Liver (tissue), 9 donors: Measurements from ENCODE around the gene LLGL2. TPM values are rescaled to one million over a fixed set of nuclear protein-coding genes. Genes with fewer than 3 reads are reported as not detected.

Source experiments
- DNase-seq: peaks from one replicate; pipeline ENCODE4 v3.0.0-alpha.2; 2017; ENCODE audit warnings: low spot score
- H3K27ac ChIP-seq, 2 donors: one replicate each; pipeline ENCODE4 v1.7.0; 2013; ENCODE audit warnings: inconsistent platforms in 2 of 2, low read length in 2 of 2, control low read depth in 1 of 2, low read depth in 1 of 2, mild to moderate bottlenecking in 1 of 2
- H3K27me3 ChIP-seq, 4 donors: one replicate each; pipeline versions ENCODE4 v1.6.1 to v1.7.0; 2013; ENCODE audit warnings: low read length in 3 of 4, inconsistent platforms in 1 of 4, mild to moderate bottlenecking in 1 of 4, moderate library complexity in 1 of 4; ENCODE audit not compliant: control insufficient read depth in 4 of 4, insufficient read depth in 4 of 4
- H3K36me3 ChIP-seq, 4 donors: one replicate each; pipeline versions ENCODE4 v1.6.1 to v1.7.0; 2013; ENCODE audit warnings: low read length in 3 of 4, mild to moderate bottlenecking in 3 of 4, low read depth in 1 of 4, moderate library complexity in 1 of 4; ENCODE audit not compliant: control insufficient read depth in 4 of 4, insufficient read depth in 3 of 4
- H3K4me1 ChIP-seq, 4 donors: one replicate each; pipeline versions ENCODE4 v1.6.1 to v1.7.0; 2013; ENCODE audit warnings: low read length in 3 of 4, mild to moderate bottlenecking in 3 of 4, moderate library complexity in 1 of 4; ENCODE audit not compliant: control insufficient read depth in 4 of 4, insufficient read depth in 4 of 4
- H3K4me3 ChIP-seq, 3 donors: one replicate each; pipeline versions ENCODE4 v1.6.1 to v1.7.0; 2013; ENCODE audit warnings: low read length in 3 of 3, control low read depth in 1 of 3, low read depth in 1 of 3, mild to moderate bottlenecking in 1 of 3
- H3K9ac ChIP-seq, 2 donors: one replicate each; pipeline ENCODE4 v1.7.0; 2013; ENCODE audit warnings: low read length in 2 of 2, mild to moderate bottlenecking in 2 of 2, moderate library complexity in 2 of 2, control low read depth in 1 of 2, low read depth in 1 of 2
- H3K9me3 ChIP-seq, 4 donors: one replicate each; pipeline versions ENCODE4 v1.6.1 to v1.7.0; 2013; ENCODE audit warnings: low read length in 3 of 4; ENCODE audit not compliant: control insufficient read depth in 4 of 4
- ATF3 ChIP-seq: IDR thresholded peaks from 2 replicates; pipeline ENCODE4 v1.6.1; 2016; ENCODE audit warnings: antibody characterized with exemption
- CTCF ChIP-seq: fragments of 150-350 bp; IDR thresholded peaks from 2 replicates; pipeline ENCODE4 v1.5.1; 2017; ENCODE audit warnings: improper control_type of control experiment, low read depth, low read length; ENCODE audit not compliant: missing input control
- EGR1 ChIP-seq, 2 donors: IDR thresholded peaks; 2 replicates each; pipeline ENCODE4 v1.6.1; 2016 to 2018; ENCODE audit warnings: antibody characterized with exemption in 2 of 2, low read depth in 2 of 2
- FOXA1 ChIP-seq: IDR thresholded peaks from 2 replicates; pipeline ENCODE4 v1.6.1; 2016; ENCODE audit warnings: antibody characterized with exemption
- FOXA2 ChIP-seq: IDR thresholded peaks from 2 replicates; pipeline ENCODE4 v1.6.1; 2016; ENCODE audit warnings: antibody characterized with exemption
- GABPA ChIP-seq, 2 donors: IDR thresholded peaks in 1 of 2; conservative IDR thresholded peaks in 1 of 2; 2 replicates each; pipeline ENCODE4 v1.6.1; 2016; ENCODE audit warnings: antibody characterized with exemption in 2 of 2, mild to moderate bottlenecking in 1 of 2, moderate library complexity in 1 of 2
- HNF4A ChIP-seq, 2 donors: conservative IDR thresholded peaks; 2 replicates each; pipeline ENCODE4 v1.6.1; 2016; ENCODE audit warnings: antibody characterized with exemption in 2 of 2, mild to moderate bottlenecking in 2 of 2
- HNF4G ChIP-seq: IDR thresholded peaks from 2 replicates; pipeline ENCODE4 v1.6.1; 2016; ENCODE audit warnings: antibody characterized with exemption
- JUND ChIP-seq, 2 donors: IDR thresholded peaks; 2 replicates each; pipeline ENCODE4 v1.6.1; 2016; ENCODE audit warnings: antibody characterized with exemption in 2 of 2
- MAX ChIP-seq: IDR thresholded peaks from 2 replicates; pipeline ENCODE4 v1.6.1; 2016; ENCODE audit warnings: antibody characterized with exemption
- NR2F2 ChIP-seq: IDR thresholded peaks from 2 replicates; pipeline ENCODE4 v1.6.1; 2016; ENCODE audit warnings: antibody characterized with exemption
- RAD21 ChIP-seq, 2 donors: IDR thresholded peaks; 2 replicates each; pipeline ENCODE4 v1.6.1; 2016; ENCODE audit warnings: antibody characterized with exemption in 2 of 2, mild to moderate bottlenecking in 2 of 2
- REST ChIP-seq: IDR thresholded peaks from 2 replicates; pipeline ENCODE4 v1.6.1; 2016; ENCODE audit warnings: antibody characterized with exemption, mild to moderate bottlenecking
- RXRA ChIP-seq, 2 donors: IDR thresholded peaks; 2 replicates each; pipeline ENCODE4 v1.6.1; 2017 to 2018; ENCODE audit warnings: antibody characterized with exemption in 2 of 2, mild to moderate bottlenecking in 1 of 2
- SP1 ChIP-seq: IDR thresholded peaks from 2 replicates; pipeline ENCODE4 v1.6.1; 2018; ENCODE audit warnings: antibody characterized with exemption, mild to moderate bottlenecking
- TAF1 ChIP-seq: conservative IDR thresholded peaks from 2 replicates; pipeline ENCODE4 v1.6.1; 2016; ENCODE audit warnings: antibody characterized with exemption, mild to moderate bottlenecking
- YY1 ChIP-seq: IDR thresholded peaks from 2 replicates; pipeline ENCODE4 v1.6.1; 2016; ENCODE audit warnings: antibody characterized with exemption, mild to moderate bottlenecking
- ZBTB33 ChIP-seq: IDR thresholded peaks from 2 replicates; pipeline ENCODE4 v1.6.1; 2016; ENCODE audit warnings: antibody characterized with exemption
- WGBS: extraction: QIAGEN DNeasy Blood & Tissue Kit; methylation state at CpG from one replicate; pipeline ENCODE4 v1.1.7; 2013; 5-methylcytosine and 5-hydroxymethylcytosine counted together
- polyA plus RNA-seq, 2 donors: library from polyadenylated mRNA; stranded (reverse) in 1 of 2; unstranded in 1 of 2; fragments of 200-250 nt in 1 of 2; fragments of >200 nt in 1 of 2; fragmentation: Nextera tagmentation in 1 of 2; extraction: Ambion mirVana in 1 of 2; gene quantifications; one replicate each; pipeline versions ENCODE4 v1.2.1 to v1.2.3, GENCODE V29; 2013 to 2015
- total RNA-seq, 2 donors: library from RNA; depleted of rRNA; stranded (reverse); fragments of >200 nt; gene quantifications; one replicate each; pipeline ENCODE4 v1.2.3, GENCODE V29; 2014
- donor health status: healthy.
- donor health status: healthy.
- donor health status: healthy.
- donor health status: healthy.
- donor health status: healthy.

Gene LLGL2
- total and polyA plus RNA-seq, 4 donors: 23.2 to 69.6 (median 38.5) TPM

- Histone ChIP-seq H3K4me1 (peaks cover 20 to 55% (median 52%) of the 10 kb centered on the region in 4 donors), H3K36me3 (peaks cover under 1 to 3% (median 2%) of the 10 kb centered on the region in 4 donors), H3K27ac (peak overlapping the region; percentile 86 to 91), H3K4me3 (peak overlapping the region in 1 of 3 donors; percentile 6), H3K9me3 (no peaks in the 10 kb centered on the region), H3K9ac (peak overlapping the region in 1 of 2 donors; percentile 17), H3K27me3 (no peaks in the 10 kb centered on the region)
- 32% methylated on average over 18 of the region's 18 CpGs for WGBS
- DNase-seq: no peak
- TF ChIP-seq ZBTB33: no peak
- no peak for TF ChIP-seq EGR1 (IDR thresholded peaks at IDR 0.05; ENCODE audit: low read depth in 2 of 2)
- no peak for TF ChIP-seq SP1
- TF ChIP-seq FOXA2: no peak
- no peak for TF ChIP-seq FOXA1
- no peak for TF ChIP-seq TAF1
- no peak for TF ChIP-seq GABPA (IDR thresholded peaks at IDR 0.05 in 1 of 2, conservative IDR thresholded peaks at IDR 0.05 in 1 of 2)
- TF ChIP-seq NR2F2: no peak
- no peak for TF ChIP-seq ATF3
- TF ChIP-seq YY1: no peak
- TF ChIP-seq JUND (IDR thresholded peaks at IDR 0.05): peak in 1 of 2 donors; percentile 32
- TF ChIP-seq HNF4A (conservative IDR thresholded peaks at IDR 0.05): peak; percentile 62 to 81
- no peak for TF ChIP-seq MAX
- no peak for TF ChIP-seq HNF4G
- TF ChIP-seq REST: no peak
- TF ChIP-seq RAD21 (IDR thresholded peaks at IDR 0.05): no peak
- TF ChIP-seq RXRA (IDR thresholded peaks at IDR 0.05): peak; percentile 60 to 89
- no peak for TF ChIP-seq CTCF
Observed at GRCh38 chr17:75557852-75558665, 32.6 kb downstream of the LLGL2 start.
